HG03139 (cell line): ENCODE data around the gene ZNF646.
"Not testable (repeated sequence)": the region's sequence is repeated elsewhere in the genome, so short reads cannot be mapped to it uniquely, and the experiment has no call there.

Source experiments
- ATAC-seq: cut with Tn5 transposase; IDR thresholded peaks from one replicate; pipeline ENCODE4 v1.9.1; 2021; ENCODE audit not compliant: unreplicated experiment

ZNF646 gene

GRCh38 chr16:31084584-31085302 is 10.5 kb downstream of the ZNF646 start:
- ATAC-seq, result no peak

DNA sequence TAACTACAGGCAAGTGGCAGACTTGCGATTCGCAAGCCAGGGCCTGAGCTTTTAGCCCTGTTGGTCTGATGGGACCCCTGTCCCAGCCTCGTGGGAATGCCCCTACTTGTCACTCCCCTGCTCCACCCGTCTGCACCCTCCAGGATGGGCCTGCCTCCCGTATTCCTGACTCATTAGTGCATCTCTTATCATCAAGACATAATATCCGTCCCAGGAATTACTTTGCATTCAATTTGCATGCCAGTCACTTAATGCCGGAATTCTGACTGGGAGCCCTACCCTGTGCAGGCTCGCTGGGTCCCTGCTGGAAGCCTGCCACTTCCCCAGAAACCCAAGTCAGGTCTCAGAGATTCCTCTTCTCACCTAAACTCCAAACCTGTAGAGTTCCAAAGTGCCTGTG is 11.2 kb downstream of the ZNF646 start:
- ATAC-seq, result no peak

DNA sequence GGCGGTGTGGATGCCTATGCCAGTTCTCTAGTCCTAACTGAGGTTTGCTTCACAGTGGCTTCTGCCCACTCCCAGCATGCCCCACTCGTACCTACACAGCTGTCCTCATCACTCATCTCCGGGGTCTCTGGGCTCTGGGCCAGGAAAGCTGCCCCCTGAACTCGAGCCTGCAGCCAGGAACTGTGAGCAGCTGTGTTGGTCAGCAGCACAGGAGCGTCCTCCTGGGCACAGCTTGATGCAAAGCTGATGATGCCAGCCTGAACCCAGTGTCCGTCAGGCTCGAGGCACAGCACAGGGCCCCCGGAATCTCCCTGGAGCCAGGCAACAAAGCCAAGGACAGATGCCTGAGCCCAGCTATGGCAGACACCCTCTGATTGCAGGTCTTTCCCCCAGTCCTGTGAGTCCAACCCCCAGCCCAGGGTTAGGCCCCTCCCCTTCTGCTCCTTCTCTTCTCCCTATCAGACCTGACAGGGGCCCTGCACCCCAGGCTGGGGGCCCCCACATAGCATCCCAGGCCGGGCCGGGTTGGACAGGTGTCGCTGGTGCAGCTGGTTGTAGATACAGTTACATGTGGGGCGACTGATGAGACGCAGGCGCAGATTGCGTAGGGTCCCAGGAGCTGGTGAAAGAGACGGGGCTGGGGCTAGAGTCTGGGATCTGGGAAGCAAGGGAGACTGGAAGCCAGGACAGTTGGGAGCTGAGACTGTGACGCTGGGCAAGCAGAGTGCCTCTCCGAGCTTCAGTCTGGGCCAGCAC is 11.8 kb downstream of the ZNF646 start:
- ATAC-seq, result no peak

DNA sequence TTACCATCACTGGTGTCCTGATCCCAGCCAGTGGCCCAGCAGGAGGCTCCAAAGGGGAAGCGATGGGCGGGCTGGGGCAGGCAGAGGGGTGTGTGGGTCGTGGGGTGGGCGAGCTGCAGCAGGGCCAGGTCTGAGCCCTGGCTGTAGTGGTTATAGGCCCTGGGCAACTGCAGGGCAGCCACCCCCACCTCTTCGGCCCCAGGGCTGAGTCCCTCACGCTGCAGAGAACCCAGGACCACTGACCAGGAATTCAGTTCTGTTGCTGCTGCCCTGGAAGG is 12.3 kb downstream of the ZNF646 start:
- no peak for ATAC-seq

GRCh38 chr16:31087481-31087880 is 13.3 kb downstream of the ZNF646 start:
- ATAC-seq, result no peak

DNA sequence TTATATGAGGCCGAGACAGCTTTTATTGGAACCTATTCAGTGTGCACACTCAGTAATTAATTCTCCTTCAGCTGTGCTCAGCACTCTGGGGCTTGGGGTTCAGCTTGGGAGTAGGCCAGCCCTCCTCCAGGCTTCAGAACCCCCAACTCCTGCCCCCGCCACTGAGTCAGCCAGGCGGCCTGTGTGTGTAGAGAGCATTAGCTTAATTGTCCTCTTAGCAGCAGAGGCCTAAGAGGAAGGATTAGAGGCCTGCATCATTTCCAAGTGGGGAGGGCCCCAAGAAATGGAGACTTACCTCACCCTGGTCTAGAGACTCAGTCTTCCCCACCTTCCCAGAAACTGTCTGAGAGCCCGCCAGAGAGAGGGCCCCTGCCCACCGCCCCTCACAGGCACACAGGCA is 13.7 kb downstream of the ZNF646 start:
- no peak for ATAC-seq

DNA sequence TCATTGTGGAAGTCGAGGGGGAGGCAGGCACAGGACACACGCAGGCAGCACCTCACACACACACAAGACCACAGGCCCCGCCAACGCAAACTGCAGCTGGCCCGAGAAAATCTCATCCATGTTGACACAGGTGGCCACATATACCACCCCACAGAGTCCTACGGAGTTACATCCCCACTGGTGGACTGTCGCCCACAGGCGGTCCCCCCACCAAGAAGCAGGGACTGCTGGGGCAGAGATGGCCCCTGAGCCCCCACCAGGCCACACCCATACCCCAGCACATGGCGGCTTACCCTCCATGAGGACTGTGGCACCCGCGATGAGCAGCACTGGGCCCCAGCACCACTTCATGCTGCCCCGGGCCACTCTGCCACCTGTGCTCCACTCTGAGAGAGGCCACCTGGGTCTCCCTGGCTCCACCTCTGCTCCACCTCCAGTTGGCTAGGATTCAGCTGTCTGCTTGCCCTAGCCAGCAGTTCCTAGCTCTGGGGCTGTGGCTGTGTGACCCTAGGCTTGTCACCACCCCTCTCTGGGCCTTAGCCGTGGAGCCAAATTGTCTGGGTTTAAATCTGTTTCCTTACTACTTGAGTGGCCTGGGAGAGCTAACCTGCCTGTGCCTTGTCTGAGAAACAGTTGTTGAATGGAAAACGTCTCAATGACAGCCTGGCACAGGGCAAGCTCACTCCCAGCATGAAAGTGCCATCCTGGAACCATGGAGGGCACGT is 14.4 kb downstream of the ZNF646 start, which contains the start of gene PRSS53:
Gene PRSS53, minus strand, starts transcription at position 485 of the 725 bp plus-strand sequence. Its CDS starts 134 bp downstream, at position 351.
- ATAC-seq, result no peak

DNA sequence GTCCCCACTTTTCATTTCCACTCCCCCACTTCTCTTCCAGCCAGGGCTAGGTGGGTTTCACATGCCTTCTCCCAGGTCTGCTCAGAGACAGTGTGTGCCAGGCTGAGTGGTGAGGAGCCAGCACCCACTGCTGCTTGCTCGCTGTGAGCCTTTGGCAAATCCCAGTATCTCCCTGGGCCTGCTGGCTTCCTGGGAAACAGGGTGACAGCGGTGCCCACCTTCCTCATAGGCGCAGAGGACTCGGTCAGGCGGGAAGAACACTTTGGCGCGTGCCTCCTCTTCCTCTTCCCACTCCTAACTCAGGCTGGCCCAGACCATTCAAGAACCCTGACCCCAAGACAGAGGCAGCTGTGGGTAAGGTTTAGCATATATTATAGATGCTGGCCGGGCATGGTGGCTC is 15.0 kb downstream of the ZNF646 start:
- no peak for ATAC-seq

DNA sequence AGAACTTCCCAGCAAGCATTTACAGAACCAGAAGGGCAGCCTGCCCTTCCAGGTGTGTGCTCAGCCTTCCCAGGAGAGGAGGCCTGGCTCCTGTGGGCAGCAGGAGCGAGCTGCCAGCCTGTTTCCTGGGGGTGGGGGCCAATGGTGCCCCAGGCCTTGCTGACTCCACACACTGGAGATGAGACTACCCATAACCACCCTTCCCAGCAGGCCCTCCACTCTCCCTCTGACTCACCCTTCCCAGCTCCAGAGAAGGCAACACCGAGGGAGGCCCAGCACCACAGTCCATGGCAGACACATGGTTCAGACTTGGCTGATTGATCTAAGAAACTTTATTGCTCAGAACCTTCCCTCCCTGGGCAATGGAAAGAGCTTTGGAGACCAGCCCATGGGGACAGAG is 16.3 kb downstream of the ZNF646 start:
- ATAC-seq, result no peak

- no peak for ATAC-seq
Measured at GRCh38 chr16:31092330-31092729, 18.1 kb downstream of the ZNF646 start.

DNA sequence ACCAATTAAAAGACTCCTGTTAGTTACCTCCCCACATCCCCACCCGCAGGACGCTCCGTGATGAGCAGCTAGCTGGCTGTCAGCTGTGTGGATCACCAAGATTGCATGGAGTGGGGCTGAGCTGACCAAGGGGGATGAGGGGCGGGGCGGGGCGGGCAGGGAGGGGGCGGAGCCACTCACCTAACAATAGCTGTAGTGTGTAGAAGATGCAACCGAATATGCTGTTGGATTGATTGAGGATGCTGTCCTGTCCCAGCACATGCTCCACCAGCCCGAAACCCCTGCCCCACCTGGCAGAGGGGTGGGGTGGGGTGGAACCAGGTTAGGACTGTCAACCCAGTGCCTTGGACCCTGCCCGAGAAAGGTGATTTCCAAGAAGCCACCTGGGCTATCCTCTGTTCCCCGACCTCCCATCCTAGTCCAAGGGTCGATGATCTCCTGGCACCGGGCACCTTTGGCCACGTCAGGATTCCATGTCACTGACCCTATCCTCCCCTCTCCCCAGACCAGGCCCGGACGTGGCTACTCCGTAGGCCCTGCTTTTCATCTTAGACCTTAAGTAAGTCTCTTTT is 19.0 kb downstream of the ZNF646 start:
- no peak for ATAC-seq

- no peak for ATAC-seq
Measured at GRCh38 chr16:31094088-31094423, 19.8 kb downstream of the ZNF646 start.

DNA sequence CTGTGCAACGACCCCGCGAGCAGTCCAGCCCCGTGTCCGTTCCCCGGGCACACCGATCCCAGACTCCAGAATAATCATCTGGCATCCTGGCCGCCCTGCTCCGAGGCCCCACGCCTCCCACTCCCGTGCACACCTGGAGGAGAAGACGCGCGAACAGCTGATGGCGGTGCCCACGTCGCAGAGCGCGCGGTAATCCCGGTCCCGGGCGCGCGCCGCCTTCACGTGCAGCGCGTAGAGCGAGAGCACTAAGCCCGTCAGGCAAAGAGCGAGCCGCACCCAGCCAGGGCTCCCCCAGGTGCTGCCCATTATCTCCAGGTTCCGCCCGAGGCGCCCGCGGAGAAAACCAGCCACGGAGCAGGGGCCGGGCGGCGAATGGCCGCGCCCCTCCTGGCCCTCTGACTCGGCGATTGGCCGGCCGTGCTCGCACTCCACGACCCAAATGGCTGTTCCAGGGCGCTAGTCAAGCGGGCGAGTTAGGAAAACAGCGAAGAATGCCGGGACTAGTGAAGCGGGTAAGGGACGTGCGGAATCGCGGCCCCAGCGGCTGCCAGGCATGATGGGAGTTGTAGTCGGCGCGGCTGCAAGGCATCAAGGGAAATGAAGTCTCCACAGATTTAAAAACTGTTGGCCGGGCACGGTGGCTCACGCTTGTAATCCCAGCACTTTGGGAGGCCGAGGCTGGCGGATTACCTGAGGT is 20.4 kb downstream of the ZNF646 start, which contains the start of gene VKORC1:
Gene VKORC1, minus strand, starts transcription at position 374 of the 697 bp plus-strand sequence. Its CDS starts 68 bp downstream, at position 306.
- peak; percentile 86 for ATAC-seq

DNA sequence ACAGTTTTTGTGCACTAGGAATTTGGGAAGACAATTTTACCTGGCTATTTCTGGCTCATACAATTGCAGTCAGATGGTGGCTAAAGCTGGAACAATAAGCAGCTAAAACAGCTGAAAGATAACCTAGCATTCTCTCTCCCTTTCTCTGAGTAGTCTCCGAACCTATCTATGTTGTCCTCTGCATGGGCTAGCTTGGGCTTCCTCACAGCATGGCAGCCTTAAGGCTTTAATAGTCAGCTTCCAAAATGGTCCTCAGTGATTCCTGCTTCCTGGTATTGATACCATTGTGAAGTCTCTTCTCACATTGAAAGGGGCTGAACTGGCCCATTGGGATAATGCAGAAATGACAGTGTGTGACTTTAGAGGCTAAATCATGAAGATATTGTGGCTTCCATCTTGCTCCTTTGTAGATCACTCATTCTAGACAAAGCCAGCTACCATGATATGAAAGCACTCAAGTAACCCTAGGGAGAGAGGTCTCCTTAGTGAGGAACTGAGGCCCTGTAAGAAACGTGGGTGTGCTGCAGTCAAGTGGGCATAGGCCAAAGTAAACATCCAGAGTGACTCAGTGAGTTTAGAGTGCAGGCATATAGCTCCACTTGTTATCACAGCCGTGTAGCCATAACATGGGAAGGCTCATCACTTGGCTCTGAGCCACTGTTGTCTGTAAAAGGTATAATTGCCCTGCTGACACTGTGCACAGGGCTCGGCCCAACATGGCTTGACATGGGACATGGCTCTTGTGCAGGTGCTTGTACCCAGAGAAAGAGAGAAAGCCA is 25.8 kb downstream of the ZNF646 start:
- no peak for ATAC-seq

DNA sequence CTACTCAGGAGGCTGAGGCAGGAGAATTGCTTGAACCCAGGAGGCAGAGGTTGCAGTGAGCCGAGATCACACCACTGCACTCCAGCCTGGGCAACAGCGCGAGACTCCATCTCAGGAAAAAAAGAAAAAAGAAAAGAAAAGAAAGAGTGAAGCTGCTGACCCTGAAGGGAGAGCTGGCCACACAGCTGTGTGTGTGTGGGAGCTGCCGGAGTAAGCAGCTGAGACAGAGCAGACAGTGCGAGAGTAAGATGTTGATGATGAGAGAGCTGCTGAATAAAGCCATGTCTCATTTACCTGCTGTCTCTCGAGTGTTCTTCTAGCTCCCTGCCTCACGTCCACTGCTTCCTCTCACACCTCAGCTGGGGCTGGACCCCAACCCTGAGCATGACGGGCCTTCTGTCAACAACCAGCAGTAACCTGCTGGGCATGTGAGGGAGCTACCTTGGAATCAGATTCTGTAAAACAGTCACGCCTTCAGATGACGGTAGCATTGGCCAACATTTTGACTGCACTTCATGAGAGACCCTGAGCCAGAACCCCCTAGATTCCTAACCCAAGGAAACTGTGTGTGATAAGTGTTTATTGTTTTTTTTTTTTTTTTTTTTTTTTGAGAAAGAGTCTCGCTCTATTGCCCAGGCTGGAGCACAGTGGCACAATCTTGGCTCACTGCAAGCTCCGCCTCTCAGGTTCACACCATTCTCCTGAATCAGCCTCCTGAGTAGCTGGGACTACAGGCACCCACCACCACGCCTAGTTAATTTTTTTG is 26.8 kb downstream of the ZNF646 start:
- ATAC-seq, result not testable (repeated sequence)

GRCh38 chr16:31105677-31106213 is 31.5 kb downstream of the ZNF646 start:
- no peak for ATAC-seq

GRCh38 chr16:31106509-31107464 is 32.6 kb downstream of the ZNF646 start:
- ATAC-seq, result no peak

- ATAC-seq, result no peak
Measured at GRCh38 chr16:31107465-31107867, 33.2 kb downstream of the ZNF646 start.
